ENCODE measurements around the gene NTN5. TPM values are rescaled to one million over a fixed set of nuclear protein-coding genes. Genes with fewer than 3 reads are reported as not detected.

NTN5 gene
- total and polyA plus RNA-seq, 2 of the 4 experiments (the other 2 are of a cell fraction): 0.19 TPM; not detected in 1

DNA sequence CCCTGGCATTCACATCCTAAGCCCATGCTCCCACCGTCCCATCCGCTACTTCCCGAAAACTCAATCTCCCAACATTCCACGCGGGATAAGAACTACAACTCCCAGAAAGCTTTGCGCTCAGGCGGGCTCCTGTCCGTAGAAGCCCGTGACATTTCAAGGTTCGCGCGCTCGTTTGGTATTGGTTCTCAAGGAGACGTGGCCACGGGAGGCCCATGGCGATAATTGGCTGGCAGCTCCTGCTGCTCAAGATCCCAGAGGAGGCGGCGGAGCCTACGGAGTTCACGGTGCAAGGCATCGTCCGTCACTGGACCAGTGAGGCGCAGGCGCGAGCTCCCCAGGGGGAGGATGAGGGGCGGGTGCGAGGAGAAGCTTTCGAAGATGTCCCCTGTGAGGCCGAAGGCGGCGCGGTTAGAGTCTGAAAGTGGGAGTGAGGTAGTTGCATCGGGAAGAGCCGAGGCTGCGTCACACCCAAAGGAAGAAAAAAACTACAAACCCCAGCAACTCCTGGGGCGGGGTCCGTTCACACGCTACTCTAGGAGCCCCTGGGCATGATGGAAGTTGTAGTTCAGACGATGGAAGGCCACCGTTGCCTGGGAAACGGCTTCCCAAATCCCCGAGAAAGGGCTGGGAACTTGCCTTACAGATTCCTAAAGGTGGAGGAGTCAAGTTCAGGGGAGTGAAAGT is 47.9 kb upstream of the NTN5 start:
- peak overlapping the region; percentile 87 for H2AK9ac ChIP-seq (replicated peaks; ENCODE audit: low read depth, low read length, poor library complexity)
- H3K14ac ChIP-seq (replicated peaks; ENCODE audit: low read depth, low read length): peak overlapping the region; percentile 68
- H3K27ac ChIP-seq (ENCODE audit: insufficient read depth, low read length): peak overlapping the region; percentile 74
- peak overlapping the region; percentile 44 to 97 for H4K8ac ChIP-seq (ENCODE audit: low read depth in 2 of 2, low read length in 2 of 2)
- H2BK5ac ChIP-seq (ENCODE audit: low read depth, low read length, poor library complexity, severe bottlenecking): peak overlapping the region; percentile 79
- 0 out of 2 replicates have a peak overlapping the region, but pooled peaks have one; percentile 1 for H2BK20ac ChIP-seq (ENCODE audit: low read depth, low read length)
- H3K4ac ChIP-seq (ENCODE audit: low read depth, low read length): peak overlapping the region; percentile 68
- DNase-seq (peak; percentile 99), ATAC-seq (ENCODE audit: low read depth) (peak; percentile 95)
- CTCF ChIA-PET: interaction anchor here (0.6 kb wide), 1 partner anchor 12 kb away, joined by 3 read pairs; no protein-coding TSS in a partner anchor
- H3K4me3 ChIP-seq (ENCODE audit: insufficient read depth, low read depth, low read length): peak overlapping the region; percentile 67
- peak overlapping the region; percentile 79; the same call in 1 of the 3 replicates for H2BK15ac ChIP-seq (ENCODE audit: low read depth, low read length)
- BruUV-seq (replicated peaks): no TSS peak
- peak overlapping the region; percentile 72 for H4K5ac ChIP-seq (ENCODE audit: low read depth, low read length)
- peak overlapping the region; percentile 87 for H4K91ac ChIP-seq (ENCODE audit: insufficient read depth, low read depth, low read length)
- no peaks in the 10 kb centered on the region for H3K27me3 ChIP-seq (ENCODE audit: control insufficient read depth, insufficient read depth, low read length)
- 1% methylated on average over 16 of the region's 42 CpGs; no CpG with 5 or more reads in 1 of the 2 experiments for WGBS, 2 experiments (ENCODE audit: extremely low coverage in 2 of 2, insufficient read length in 1 of 2)
- dilution Hi-C loops (cut with HindIII; ENCODE audit: low sequenced_read_pairs, unreplicated experiment) (no loop called here), in situ Hi-C loops (cut with MboI; ENCODE audit: low sequenced_read_pairs) (no loop called here), intact Hi-C loops (cut with micrococcal nuclease) (no loop called here)
- H3K36me3 ChIP-seq (ENCODE audit: control insufficient read depth, insufficient read depth, low read length): no peaks in the 10 kb centered on the region
- peaks cover 12% of the 10 kb centered on the region for H3K9me1 ChIP-seq (ENCODE audit: insufficient read depth, low read length)
- H3K56ac ChIP-seq (ENCODE audit: extremely low read depth, insufficient read depth, low read length): peak overlapping the region; percentile 51
- peak overlapping the region; percentile 33 for H3K18ac ChIP-seq (ENCODE audit: low read depth, low read length)
- H3K23ac ChIP-seq (ENCODE audit: low read depth, low read length): peak overlapping the region; percentile 6; the same call in 1 of the 2 replicates
- peak overlapping the region; percentile 41; the same call in 1 of the 2 replicates for H2BK120ac ChIP-seq (ENCODE audit: low read depth, low read length)
- peak overlapping the region; percentile 75 for H3K9ac ChIP-seq (ENCODE audit: low read depth, low read length)
- peak overlapping the region; percentile 97 for H2AFZ ChIP-seq (replicated peaks; ENCODE audit: low read length, poor library complexity)
- no peaks in the 10 kb centered on the region for H4K20me1 ChIP-seq (ENCODE audit: insufficient read depth, low read length)
- peak overlapping the region; percentile 57 for H3K4me2 ChIP-seq (ENCODE audit: low read depth, low read length)
- peak overlapping the region; percentile 40 for H2AK5ac ChIP-seq (ENCODE audit: low read depth, low read length)
- H3K4me1 ChIP-seq (ENCODE audit: control insufficient read depth, insufficient read depth, low read length): peaks cover 10% of the 10 kb centered on the region
- POLR2A ChIA-PET (ENCODE audit: unreplicated experiment): no interaction called here
- no peaks in the 10 kb centered on the region for H3K9me3 ChIP-seq (ENCODE audit: control insufficient read depth, insufficient read depth, low read length)
- peaks cover 0 to 9% of the 10 kb centered on the region in 2 experiments; a peak in 2 of 4 replicates for H3K79me1 ChIP-seq (ENCODE audit: low read depth in 1 of 2, low read length in 2 of 2)
- TF ChIP-seq CHD1 (IDR thresholded peaks at IDR 0.05; ENCODE audit: low read depth, low read length): no peak
- TF ChIP-seq, protein P1, sequence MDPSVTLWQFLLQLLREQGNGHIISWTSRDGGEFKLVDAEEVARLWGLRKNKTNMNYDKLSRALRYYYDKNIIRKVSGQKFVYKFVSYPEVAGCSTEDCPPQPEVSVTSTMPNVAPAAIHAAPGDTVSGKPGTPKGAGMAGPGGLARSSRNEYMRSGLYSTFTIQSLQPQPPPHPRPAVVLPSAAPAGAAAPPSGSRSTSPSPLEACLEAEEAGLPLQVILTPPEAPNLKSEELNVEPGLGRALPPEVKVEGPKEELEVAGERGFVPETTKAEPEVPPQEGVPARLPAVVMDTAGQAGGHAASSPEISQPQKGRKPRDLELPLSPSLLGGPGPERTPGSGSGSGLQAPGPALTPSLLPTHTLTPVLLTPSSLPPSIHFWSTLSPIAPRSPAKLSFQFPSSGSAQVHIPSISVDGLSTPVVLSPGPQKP (IDR thresholded peaks at IDR 0.05; ENCODE audit: borderline replicate concordance, low read depth, low read length): no peak
- TF ChIP-seq SMC3 (IDR thresholded peaks at IDR 0.05; ENCODE audit: low read depth, low read length): no peak
- TF ChIP-seq, protein P2, sequence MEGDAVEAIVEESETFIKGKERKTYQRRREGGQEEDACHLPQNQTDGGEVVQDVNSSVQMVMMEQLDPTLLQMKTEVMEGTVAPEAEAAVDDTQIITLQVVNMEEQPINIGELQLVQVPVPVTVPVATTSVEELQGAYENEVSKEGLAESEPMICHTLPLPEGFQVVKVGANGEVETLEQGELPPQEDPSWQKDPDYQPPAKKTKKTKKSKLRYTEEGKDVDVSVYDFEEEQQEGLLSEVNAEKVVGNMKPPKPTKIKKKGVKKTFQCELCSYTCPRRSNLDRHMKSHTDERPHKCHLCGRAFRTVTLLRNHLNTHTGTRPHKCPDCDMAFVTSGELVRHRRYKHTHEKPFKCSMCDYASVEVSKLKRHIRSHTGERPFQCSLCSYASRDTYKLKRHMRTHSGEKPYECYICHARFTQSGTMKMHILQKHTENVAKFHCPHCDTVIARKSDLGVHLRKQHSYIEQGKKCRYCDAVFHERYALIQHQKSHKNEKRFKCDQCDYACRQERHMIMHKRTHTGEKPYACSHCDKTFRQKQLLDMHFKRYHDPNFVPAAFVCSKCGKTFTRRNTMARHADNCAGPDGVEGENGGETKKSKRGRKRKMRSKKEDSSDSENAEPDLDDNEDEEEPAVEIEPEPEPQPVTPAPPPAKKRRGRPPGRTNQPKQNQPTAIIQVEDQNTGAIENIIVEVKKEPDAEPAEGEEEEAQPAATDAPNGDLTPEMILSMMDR (conservative IDR thresholded peaks at IDR 0.05; ENCODE audit: low read depth, low read length): no peak
- no peak for TF ChIP-seq POLR2A (IDR thresholded peaks at IDR 0.05; ENCODE audit: low read depth, low read length)
- no peak for TF ChIP-seq RAD21 (IDR thresholded peaks at IDR 0.05; ENCODE audit: low read length)
- TF ChIP-seq MXI1 (IDR thresholded peaks at IDR 0.05; ENCODE audit: borderline replicate concordance, low read depth, low read length): no peak
- peak; percentile 88; the same call in 1 of the 2 replicates for TF ChIP-seq FOS (IDR thresholded peaks at IDR 0.05; ENCODE audit: low read depth, low read length)
- no peak for TF ChIP-seq RCOR1 (IDR thresholded peaks at IDR 0.05; ENCODE audit: insufficient replicate concordance, low read length)
- no peak for TF ChIP-seq MAFK (IDR thresholded peaks at IDR 0.05; ENCODE audit: low read depth, low read length)
- TF ChIP-seq, protein P3, sequence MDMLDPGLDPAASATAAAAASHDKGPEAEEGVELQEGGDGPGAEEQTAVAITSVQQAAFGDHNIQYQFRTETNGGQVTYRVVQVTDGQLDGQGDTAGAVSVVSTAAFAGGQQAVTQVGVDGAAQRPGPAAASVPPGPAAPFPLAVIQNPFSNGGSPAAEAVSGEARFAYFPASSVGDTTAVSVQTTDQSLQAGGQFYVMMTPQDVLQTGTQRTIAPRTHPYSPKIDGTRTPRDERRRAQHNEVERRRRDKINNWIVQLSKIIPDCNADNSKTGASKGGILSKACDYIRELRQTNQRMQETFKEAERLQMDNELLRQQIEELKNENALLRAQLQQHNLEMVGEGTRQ (IDR thresholded peaks at IDR 0.05; ENCODE audit: low read depth, low read length): peak; percentile 87; the same call in 1 of the 2 replicates
- no peak for TF ChIP-seq NFE2L2 (IDR thresholded peaks at IDR 0.05; ENCODE audit: low read depth, low read length)
- TF ChIP-seq BHLHE40 (IDR thresholded peaks at IDR 0.05; ENCODE audit: low read depth, low read length): peak; percentile 83
- TF ChIP-seq RFX5 (IDR thresholded peaks at IDR 0.05; ENCODE audit: low read depth, low read length): no peak

Measured in IMR-90 (cell line).